Heart right ventricle (tissue), 16 donors: Measurements from ENCODE around the gene PDIA2. TPM values are rescaled to one million over a fixed set of nuclear protein-coding genes. Genes with fewer than 3 reads are reported as not detected.
A peak's percentile ranks its signal among the peaks of the same experiment; 100 is the strongest.

Experiments
- ATAC-seq, 8 donors: fragments of 200-7000 bp; cut with Tn5 transposase; one replicate each; pipeline ENCODE4 v1.9.1; 2020; ENCODE audit warnings: mild to moderate bottlenecking in 8 of 8, moderate library complexity in 8 of 8, moderate number of reproducible peaks in 1 of 8
- DNase-seq, 2 donors: peaks; one replicate each; pipeline ENCODE4 v3.0.0-alpha.2; 2020
- H3K27ac ChIP-seq, 10 donors: fragments of 200-600 bp; sonication (generic) in 2 of 10; one replicate each; pipeline versions ENCODE4 v1.5.0 to v1.8.0; 2020 to 2022; ENCODE audit warnings: mild to moderate bottlenecking in 3 of 10
- H3K27me3 ChIP-seq, 7 donors: fragments of 200-600 bp; one replicate each; pipeline ENCODE4 v1.8.0; 2021 to 2022; ENCODE audit warnings: mild to moderate bottlenecking in 2 of 7
- H3K36me3 ChIP-seq, 9 donors: fragments of 200-600 bp; sonication (generic) in 1 of 9; one replicate each; pipeline versions ENCODE4 v1.5.0 to v1.8.0; 2020 to 2022; ENCODE audit warnings: mild to moderate bottlenecking in 2 of 9
- H3K4me1 ChIP-seq, 9 donors: fragments of 200-600 bp; sonication (generic) in 1 of 9; one replicate each; pipeline versions ENCODE4 v1.5.0 to v1.8.0; 2020 to 2022; ENCODE audit warnings: mild to moderate bottlenecking in 4 of 9
- H3K4me3 ChIP-seq, 10 donors: fragments of 200-600 bp; sonication (generic) in 2 of 10; one replicate each; pipeline versions ENCODE4 v1.5.0 to v1.8.0; 2020 to 2022; ENCODE audit warnings: mild to moderate bottlenecking in 7 of 10, moderate library complexity in 2 of 10
- H3K9me3 ChIP-seq, 11 donors: fragments of 200-600 bp in 10 of 11; sonication (generic) in 2 of 11; one replicate each; pipeline versions ENCODE4 v1.5.0 to v1.8.0; 2013 to 2022; ENCODE audit warnings: mild to moderate bottlenecking in 2 of 11, control low read depth in 1 of 11, moderate library complexity in 1 of 11
- WGBS, 2 donors: extraction: QIAGEN DNeasy Blood & Tissue Kit; methylation state at CpG; one replicate each; pipeline ENCODE4 v1.1.7; 2013; ENCODE audit warnings: inconsistent platforms in 1 of 2; 5-methylcytosine and 5-hydroxymethylcytosine counted together
- intact Hi-C, 10 donors: fragments of 100-400 bp; cut with DNase I; formaldehyde crosslinking; loops; one replicate each; pipeline versions ENCODE4 v1.11.1 to v1.14.2; 2022
- long read RNA-seq, 3 donors: library from polyadenylated mRNA; unstranded; transcript quantifications; one replicate each; pipeline ENCODE4 v2.0.0, GENCODE V29; 2020 to 2021
- polyA plus RNA-seq, 2 donors: library from polyadenylated mRNA; stranded (reverse); fragments of 200-250 nt; gene quantifications; one replicate each; pipeline ENCODE4 v1.2.3, GENCODE V29; 2013
- total RNA-seq, 10 donors: library from RNA; stranded (reverse); fragmentation: NEBNext Ultra II Directional in 3 of 10; extraction: Animal tissue kit (Norgen Biotek cat#: 25700) in 3 of 10; gene quantifications; one replicate each; pipeline versions ENCODE4 v1.2.1 to v1.2.4, GENCODE V29; 2021 to 2023
- TF ChIP-seq, protein P1 (sequence below), 9 donors: fragments of 200-600 bp; sonication (generic) in 2 of 9; IDR thresholded peaks; one replicate each; pipeline versions ENCODE4 v1.5.0 to v1.8.0; 2021 to 2022; ENCODE audit warnings: antibody characterized with exemption in 9 of 9, mild to moderate bottlenecking in 5 of 9, moderate library complexity in 1 of 9
- donor health status: Arrhythmogenic right ventricular cardiomyopathy.
- donor health status: ischemic (EF 13 %, LVEDD 7.1; RV severe dilation, severe dysfunction).
- donor health status: healthy with polysubstance abuse.
- donor health status: DM: no; HTN: yes; CAD: no.
- donor health status: DM: no; HTN: no; CAD: no.
- donor health status: ischemic (EF 25% LVEDD 6.9; RV normal size, moderate dysfunction).
- donor health status: ischemic (EF 25% LVEDD 5.7; RV mildly dilated, moderate dysfunction).
- donor health status: healthy.
- donor health status: DM: yes; HTN: yes; CAD: no.
- donor health status: Ischemic cardiomyopathy.
- donor health status: ischemic (EF 35%, LVEDD 5.7; RV mildly dilated, moderate dysfunction).
- donor health status: nonischemic (EF 11% LVEDD 7.7; RV severe dilation, severe dysfunction).
- donor health status: DM: yes; HTN: yes; CAD: no.
- donor health status: PGD.
- donor health status: ischemic (EF 29% LVEDD 5.4; RV normal size, mild dysfunction).
- donor health status: nonischemic (EF 23%, LVEDD 6.1; RV moderate dilation, normal function).

Gene PDIA2, protein sequence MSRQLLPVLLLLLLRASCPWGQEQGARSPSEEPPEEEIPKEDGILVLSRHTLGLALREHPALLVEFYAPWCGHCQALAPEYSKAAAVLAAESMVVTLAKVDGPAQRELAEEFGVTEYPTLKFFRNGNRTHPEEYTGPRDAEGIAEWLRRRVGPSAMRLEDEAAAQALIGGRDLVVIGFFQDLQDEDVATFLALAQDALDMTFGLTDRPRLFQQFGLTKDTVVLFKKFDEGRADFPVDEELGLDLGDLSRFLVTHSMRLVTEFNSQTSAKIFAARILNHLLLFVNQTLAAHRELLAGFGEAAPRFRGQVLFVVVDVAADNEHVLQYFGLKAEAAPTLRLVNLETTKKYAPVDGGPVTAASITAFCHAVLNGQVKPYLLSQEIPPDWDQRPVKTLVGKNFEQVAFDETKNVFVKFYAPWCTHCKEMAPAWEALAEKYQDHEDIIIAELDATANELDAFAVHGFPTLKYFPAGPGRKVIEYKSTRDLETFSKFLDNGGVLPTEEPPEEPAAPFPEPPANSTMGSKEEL
- 10 to 100 TPM in 1 of 10 donors, 1 to 10 TPM in 8, under 1 TPM in 1; 0.55 to 14.0 (median 3.2) TPM for total RNA-seq
- polyA plus RNA-seq, result 1 to 10 TPM in 1 of 2 donors, under 1 TPM in 1; 0.32 to 2.6 TPM
- long read RNA-seq, donor 1, partial matches to known transcripts, result 0 of 3 reads
- long read RNA-seq, donor 1, other reads (novel, unspliced or antisense), result 1 of 3 reads
- long read RNA-seq, donor 2, transcript PDIA2-201 (11 exons, 1,698 nt), result major isoform, 5 of 14 reads
- long read RNA-seq, donor 2, partial matches to known transcripts, result 1 of 14 reads
- long read RNA-seq, donor 2, other reads (novel, unspliced or antisense), result 8 of 14 reads
- long read RNA-seq, donor 3, partial matches to known transcripts, result 0 of 3 reads
- long read RNA-seq, donor 3, other reads (novel, unspliced or antisense), result 0 of 3 reads

DNA sequence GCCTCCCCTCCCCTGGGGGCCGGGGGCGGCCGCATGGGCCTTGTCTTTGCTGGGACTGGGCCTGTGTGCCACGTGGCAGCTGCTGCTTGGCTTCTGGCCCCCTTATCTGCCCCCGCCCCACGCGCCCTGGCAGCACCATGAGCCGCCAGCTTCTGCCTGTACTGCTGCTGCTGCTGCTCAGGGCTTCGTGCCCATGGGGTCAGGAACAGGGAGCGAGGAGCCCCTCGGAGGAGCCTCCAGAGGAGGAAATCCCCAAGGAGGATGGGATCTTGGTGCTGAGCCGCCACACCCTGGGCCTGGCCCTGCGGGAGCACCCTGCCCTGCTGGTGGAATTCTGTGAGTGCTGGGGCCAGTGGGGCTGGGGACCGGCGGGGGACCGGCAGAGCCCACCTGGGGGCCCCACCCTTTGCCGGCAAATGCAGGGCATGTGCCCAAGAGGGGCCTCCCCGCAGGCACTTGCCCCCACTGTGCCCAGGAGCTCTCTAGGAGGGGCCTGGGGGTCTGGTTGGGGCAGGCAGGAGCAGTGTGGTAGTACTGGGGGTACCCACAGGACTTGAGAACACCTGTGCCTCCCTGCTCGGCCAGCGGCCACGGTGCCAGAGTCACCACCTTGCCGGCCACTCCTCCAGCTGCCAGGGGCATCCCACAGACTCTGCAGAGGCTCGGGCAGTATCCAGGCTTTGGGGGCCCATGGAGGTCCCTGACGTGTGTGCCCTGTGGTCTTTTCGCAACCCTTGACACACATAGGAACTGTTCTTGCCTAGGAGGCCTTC lies at the start of gene PDIA2:
Gene PDIA2 (plus strand): TSS at position 132 of the 773 bp plus-strand sequence. CDS start 6 bp downstream, at position 138.
- H3K27ac ChIP-seq, result no peak within 1 kb of the TSS
- peaks cover 0 to 38% (median 17%) of the 10 kb centered on the region in 7 donors for H3K27me3 ChIP-seq
- intact Hi-C loops, result no loop called here
- peaks cover 0 to 20% (median 12%) of the 10 kb centered on the region in 9 donors for H3K4me1 ChIP-seq
- H3K36me3 ChIP-seq, result peaks cover 0 to 19% (median 2%) of the 10 kb centered on the region in 9 donors
- WGBS, 2 donors, result 72 to 74% methylated on average over 25 of the region's 25 CpGs
- ATAC-seq, result peak in 5 of 8 donors; percentile 18 to 60 (median 33)
- H3K4me3 ChIP-seq, result no peak within 1 kb of the TSS
- H3K9me3 ChIP-seq, result no peaks in the 10 kb centered on the region
- no peak for DNase-seq
- TF ChIP-seq, protein P1, sequence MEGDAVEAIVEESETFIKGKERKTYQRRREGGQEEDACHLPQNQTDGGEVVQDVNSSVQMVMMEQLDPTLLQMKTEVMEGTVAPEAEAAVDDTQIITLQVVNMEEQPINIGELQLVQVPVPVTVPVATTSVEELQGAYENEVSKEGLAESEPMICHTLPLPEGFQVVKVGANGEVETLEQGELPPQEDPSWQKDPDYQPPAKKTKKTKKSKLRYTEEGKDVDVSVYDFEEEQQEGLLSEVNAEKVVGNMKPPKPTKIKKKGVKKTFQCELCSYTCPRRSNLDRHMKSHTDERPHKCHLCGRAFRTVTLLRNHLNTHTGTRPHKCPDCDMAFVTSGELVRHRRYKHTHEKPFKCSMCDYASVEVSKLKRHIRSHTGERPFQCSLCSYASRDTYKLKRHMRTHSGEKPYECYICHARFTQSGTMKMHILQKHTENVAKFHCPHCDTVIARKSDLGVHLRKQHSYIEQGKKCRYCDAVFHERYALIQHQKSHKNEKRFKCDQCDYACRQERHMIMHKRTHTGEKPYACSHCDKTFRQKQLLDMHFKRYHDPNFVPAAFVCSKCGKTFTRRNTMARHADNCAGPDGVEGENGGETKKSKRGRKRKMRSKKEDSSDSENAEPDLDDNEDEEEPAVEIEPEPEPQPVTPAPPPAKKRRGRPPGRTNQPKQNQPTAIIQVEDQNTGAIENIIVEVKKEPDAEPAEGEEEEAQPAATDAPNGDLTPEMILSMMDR (IDR thresholded peaks at IDR 0.05), result no peak

DNA sequence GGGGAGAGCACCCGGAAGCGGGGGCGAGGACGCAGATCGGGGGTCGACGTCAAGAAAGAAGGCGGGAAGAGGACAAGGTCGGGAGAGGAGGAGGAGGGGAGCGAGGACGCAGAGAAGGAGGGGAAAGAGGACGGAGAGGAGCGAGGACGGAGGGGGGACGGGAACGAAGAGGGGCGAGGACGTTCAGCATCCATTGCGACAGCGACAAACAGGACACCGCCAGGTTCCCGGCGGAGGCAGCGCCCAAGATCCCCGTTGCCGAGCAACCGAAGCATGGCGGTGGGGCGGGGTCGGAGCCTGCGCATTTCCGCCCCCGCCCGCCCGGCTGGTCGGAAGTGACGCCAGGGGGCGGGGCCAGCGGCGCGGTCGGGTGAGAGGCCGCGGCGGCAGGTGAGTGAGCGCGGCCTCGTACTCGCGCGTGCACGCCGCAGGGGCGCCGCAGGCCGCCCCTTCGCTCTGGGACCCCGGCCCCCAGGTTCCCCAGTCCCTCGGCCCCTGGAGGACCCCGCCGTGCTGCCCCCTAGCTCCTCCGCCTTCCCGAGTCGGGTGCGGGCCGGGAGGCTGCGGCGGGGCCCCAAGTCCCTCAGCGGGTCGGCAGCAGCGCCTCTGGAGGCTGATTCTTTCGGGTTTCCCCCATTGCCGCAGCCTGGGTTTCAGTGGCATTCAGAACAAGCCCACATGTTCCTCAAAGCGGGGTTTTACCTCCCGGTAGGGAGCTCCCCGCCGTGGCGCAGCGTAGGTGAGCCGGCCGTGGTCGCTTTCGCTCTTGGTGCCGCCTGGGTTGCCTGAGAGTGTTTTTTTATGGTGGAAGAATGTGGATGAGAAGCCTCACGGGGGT lies 48.3 kb upstream of the PDIA2 start, which contains the start of gene FAM234A:
Gene FAM234A (plus strand): TSS at position 354 of the 838 bp plus-strand sequence. CDS start 19,593 bp downstream, outside the sequence.
- WGBS, 2 donors, result 1% methylated on average over 67 to 85 of the region's 85 CpGs
- TF ChIP-seq, protein P1 (IDR thresholded peaks at IDR 0.05), result peak; percentile 14 to 66 (median 47)
- intact Hi-C loops, result loop anchor here in 3 of 10 donors (2.0 to 10.0 kb wide), 3 partner anchors 118 to 120 kb away; partner anchors contain the start of gene AXIN1 (in 3 of the 3)
- H3K9me3 ChIP-seq, result no peaks in the 10 kb centered on the region
- H3K27ac ChIP-seq, result peak within 1 kb of the TSS; percentile 88 to 99 (median 96)
- peak; percentile 93 to 94 for DNase-seq
- peaks cover 0 to 11% (median 0%) of the 10 kb centered on the region in 9 donors for H3K36me3 ChIP-seq
- peak; percentile 93 to 98 (median 96) for ATAC-seq
- no peaks in the 10 kb centered on the region for H3K27me3 ChIP-seq
- peak within 1 kb of the TSS; percentile 72 to 98 (median 90) for H3K4me3 ChIP-seq
- peaks cover 0 to 25% (median 14%) of the 10 kb centered on the region in 9 donors for H3K4me1 ChIP-seq

DNA sequence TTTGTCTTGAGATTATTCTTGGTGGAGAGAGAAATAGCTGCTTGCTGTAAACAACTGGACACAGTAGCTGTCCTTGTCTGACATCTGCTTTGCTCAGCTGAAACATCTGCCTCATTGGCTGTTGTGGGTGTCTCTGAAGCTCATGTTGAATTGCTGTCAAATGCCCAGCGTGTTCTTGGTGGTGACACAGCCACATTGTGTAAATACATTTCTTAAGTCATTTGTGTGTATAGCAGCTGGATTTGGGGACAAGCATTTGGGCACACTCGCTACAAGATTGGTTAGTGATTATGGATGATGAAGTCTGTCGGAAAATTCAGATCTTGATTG lies 43.1 kb upstream of the PDIA2 start:
- WGBS, 2 donors, result 67 to 74% methylated on average over 3 of the region's 3 CpGs
- Histone ChIP-seq H3K4me1 (peaks cover 3 to 65% (median 42%) of the 10 kb centered on the region in 9 donors), H3K36me3 (peaks cover 0 to 11% (median 0%) of the 10 kb centered on the region in 9 donors), H3K27ac (peak overlapping the region in 8 of 10 donors; percentile 17 to 78 (median 48)), H3K9me3 (no peaks in the 10 kb centered on the region), H3K27me3 (no peaks in the 10 kb centered on the region), H3K4me3 (no peak overlapping the region)
- TF ChIP-seq, protein P1 (IDR thresholded peaks at IDR 0.05), result no peak
- ATAC-seq, result peak in 1 of 8 donors; percentile 27
- DNase-seq, result no peak
- intact Hi-C loops, result loop anchor here in 3 of 10 donors (5.0 to 10.0 kb wide), 2 partner anchors 112 to 115 kb away; partner anchors contain the start of gene AXIN1 (in 3 of the 3)
